GM23338 (cell line): ENCODE measurements around the gene XCL2. TPM values are rescaled to one million over a fixed set of nuclear protein-coding genes. Genes with fewer than 3 reads are reported as not detected.

Experiments
- ATAC-seq: fragments of 200-7000 bp; cut with Tn5 transposase; 3 replicates; pipeline ENCODE4 v1.9.1; 2020
- DNase-seq: peaks from one replicate; pipeline ENCODE4 v3.0.0-alpha.2; 2015; ENCODE audit warnings: low spot score
- H2AFZ ChIP-seq: fragments of 200-600 bp; sonication (generic); 2 replicates; pipeline ENCODE4 v1.8.0; 2016; ENCODE audit warnings: antibody characterized with exemption, mild to moderate bottlenecking, moderate library complexity
- H3F3A ChIP-seq: fragments of 200-600 bp; sonication (generic); replicated peaks from 2 replicates; pipeline ENCODE4 v1.8.0; 2017; ENCODE audit warnings: antibody characterized with exemption, mixed run types, low read depth
- H3K27ac ChIP-seq: fragments of 200-600 bp; sonication (generic); 2 replicates; pipeline ENCODE4 v1.6.1; 2016; ENCODE audit warnings: low read depth
- H3K27me3 ChIP-seq: fragments of 200-600 bp; sonication (generic); 2 replicates; pipeline ENCODE4 v1.8.0; 2016; ENCODE audit warnings: mild to moderate bottlenecking, mixed run types, moderate library complexity; ENCODE audit not compliant: insufficient read depth
- H3K36me3 ChIP-seq: fragments of 200-600 bp; sonication (generic); 2 replicates; pipeline ENCODE4 v1.8.0; 2016; ENCODE audit warnings: mild to moderate bottlenecking; ENCODE audit not compliant: insufficient read depth
- H3K4me1 ChIP-seq: fragments of 200-600 bp; sonication (generic); 2 replicates; pipeline ENCODE4 v1.8.0; 2016; ENCODE audit warnings: mild to moderate bottlenecking, moderate library complexity; ENCODE audit not compliant: insufficient read depth
- H3K4me2 ChIP-seq: fragments of 200-600 bp; sonication (generic); 2 replicates; pipeline ENCODE4 v1.7.1; 2017; ENCODE audit warnings: mixed run types
- H3K4me3 ChIP-seq: fragments of 200-600 bp; sonication (generic); 2 replicates; pipeline ENCODE4 v1.6.1; 2016; ENCODE audit warnings: mixed run types
- H3K79me2 ChIP-seq: fragments of 200-600 bp; sonication (generic); replicated peaks from 2 replicates; pipeline ENCODE4 v1.8.0; 2017; ENCODE audit warnings: mild to moderate bottlenecking; ENCODE audit not compliant: insufficient read depth
- H3K9me2 ChIP-seq: fragments of 200-600 bp; sonication (generic); 2 replicates; pipeline ENCODE4 v1.8.0; 2017; ENCODE audit not compliant: insufficient read depth
- H4K20me1 ChIP-seq: fragments of 200-600 bp; sonication (generic); replicated peaks from 2 replicates; pipeline ENCODE4 v1.8.0; 2017; ENCODE audit warnings: mild to moderate bottlenecking; ENCODE audit not compliant: insufficient read depth
- H3K27ac Mint-ChIP-seq: 2 replicates; pipeline ENCODE4 v1.8.0; 2020; ENCODE audit warnings: inconsistent platforms, mild to moderate bottlenecking, moderate library complexity, mixed read lengths
- H3K27me3 Mint-ChIP-seq: 3 replicates; pipeline ENCODE4 v1.8.0; 2022; ENCODE audit warnings: low read depth, mild to moderate bottlenecking, moderate library complexity, mixed read lengths, inconsistent platforms; ENCODE audit not compliant: insufficient read depth, poor library complexity
- H3K36me3 Mint-ChIP-seq: 3 replicates; pipeline ENCODE4 v1.8.0; 2021; ENCODE audit warnings: low read depth, mild to moderate bottlenecking, inconsistent platforms, moderate library complexity, mixed read lengths
- H3K4me1 Mint-ChIP-seq: 3 replicates; pipeline ENCODE4 v1.8.0; 2020; ENCODE audit warnings: mild to moderate bottlenecking, inconsistent platforms, mixed read lengths
- H3K4me3 Mint-ChIP-seq: 3 replicates; pipeline ENCODE4 v1.8.0; 2021; ENCODE audit warnings: moderate library complexity, mild to moderate bottlenecking, inconsistent platforms, mixed read lengths
- H3K9me3 Mint-ChIP-seq: 3 replicates; pipeline ENCODE4 v1.8.0; 2020; ENCODE audit warnings: moderate library complexity, mild to moderate bottlenecking, inconsistent platforms, mixed read lengths
- EZH2phosphoT487 ChIP-seq: fragments of 200-600 bp; sonication (generic); IDR thresholded peaks from one replicate; pipeline ENCODE4 v1.8.1; 2018; ENCODE audit warnings: antibody characterized with exemption; ENCODE audit not compliant: unreplicated experiment
- JUNB ChIP-seq: IDR thresholded peaks from one replicate; pipeline ENCODE4 v1.6.1; 2016; ENCODE audit warnings: antibody characterized with exemption; ENCODE audit not compliant: unreplicated experiment
- NANOG ChIP-seq: IDR thresholded peaks from 2 replicates; pipeline ENCODE4 v1.6.1; 2016; ENCODE audit warnings: antibody characterized with exemption, borderline replicate concordance
- POLR2AphosphoS5 ChIP-seq: IDR thresholded peaks from 2 replicates; pipeline ENCODE4 v1.6.1; 2016; ENCODE audit warnings: antibody characterized with exemption, low read depth
- STAT1 ChIP-seq: IDR thresholded peaks from one replicate; pipeline ENCODE4 v1.6.1; 2016; ENCODE audit warnings: antibody characterized with exemption; ENCODE audit not compliant: unreplicated experiment
- ZNF331 ChIP-seq: fragments of 250-450 bp; sonication (Bioruptor Pico); IDR thresholded peaks from 2 replicates; pipeline ENCODE4 v1.5.0; 2020; ENCODE audit warnings: low read depth, mild to moderate bottlenecking, moderate library complexity
- ZNF462 ChIP-seq: fragments of 250-450 bp; sonication (Bioruptor Pico); IDR thresholded peaks from 2 replicates; pipeline ENCODE4 v1.5.0; 2020; ENCODE audit warnings: mild to moderate bottlenecking, moderate library complexity
- polyA plus RNA-seq: library from polyadenylated mRNA; unstranded; fragments of >200 nt; fragmentation: Nextera tagmentation; extraction: Ambion mirVana; gene quantifications from 2 replicates; pipeline ENCODE4 v1.2.1, GENCODE V29; 2016
- total RNA-seq: library from RNA; depleted of rRNA; stranded (reverse); fragments of >200 nt; shearing (Covaris generic); gene quantifications from 2 replicates; pipeline ENCODE4 v1.2.3, GENCODE V29; 2014
- TF ChIP-seq, protein P1 (sequence below): IDR thresholded peaks from 2 replicates; pipeline ENCODE4 v1.6.1; 2016; ENCODE audit warnings: antibody characterized with exemption

XCL2 gene
- total and polyA plus RNA-seq, 2 experiments from 2014 or later = not detected

DNA sequence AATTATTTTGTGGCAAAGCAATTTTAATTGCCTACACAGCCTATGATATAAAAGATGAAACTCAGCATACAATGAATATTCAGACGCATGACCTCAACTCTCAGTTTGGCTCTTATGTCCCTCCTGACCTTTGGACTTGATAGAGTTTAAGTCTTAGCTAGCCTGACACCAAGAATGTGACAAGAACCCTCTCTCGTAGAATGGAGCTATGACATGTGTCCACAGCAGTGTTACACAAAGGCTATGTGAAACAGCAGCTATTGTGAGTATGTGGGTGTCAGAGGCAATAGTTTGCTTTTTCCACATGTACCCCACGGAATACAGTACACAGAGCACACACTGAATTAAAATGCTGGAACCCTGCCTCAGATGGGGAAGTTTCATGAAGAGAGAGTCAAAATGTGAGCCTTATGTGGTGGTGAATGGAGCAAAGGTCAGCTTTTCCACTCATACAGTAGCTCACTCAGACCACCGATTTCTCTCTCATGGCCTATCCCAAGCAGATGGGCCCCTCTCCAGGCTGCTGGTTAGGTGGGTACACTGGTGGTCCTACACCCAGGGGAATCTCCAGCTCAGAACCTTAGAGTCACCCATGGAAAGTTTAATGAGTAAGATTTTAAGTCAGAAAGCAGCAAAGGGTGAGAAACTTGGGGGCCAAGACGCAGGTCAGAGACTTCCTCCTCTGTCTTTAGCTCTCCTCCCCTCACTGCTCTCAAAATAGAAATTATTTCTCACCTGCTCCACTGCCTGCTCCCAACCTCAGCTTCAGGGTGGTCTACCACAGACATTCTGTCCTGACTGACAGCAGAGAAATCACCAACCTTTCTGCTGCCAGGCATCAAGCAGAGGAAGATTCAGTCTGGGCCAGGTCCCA is 10.1 kb upstream of the XCL2 start:
- Mint-ChIP-seq H3K4me1 (peaks cover 4% of the 10 kb centered on the region; the same call in 2 of the 3 replicates), H3K27ac (no peak overlapping the region; the same call in 1 of the 2 replicates)
- ATAC-seq = no peak

More for the DNA sequence above, 10.1 kb upstream of the XCL2 start:
- TF ChIP-seq EZH2phosphoT487 (no peak), STAT1 (no peak), POLR2AphosphoS5 (no peak), NANOG (no peak), JUNB (no peak), ZNF462 (CRISPR knock-in tag) (no peak), ZNF331 (no peak)
- TF ChIP-seq, protein P1, sequence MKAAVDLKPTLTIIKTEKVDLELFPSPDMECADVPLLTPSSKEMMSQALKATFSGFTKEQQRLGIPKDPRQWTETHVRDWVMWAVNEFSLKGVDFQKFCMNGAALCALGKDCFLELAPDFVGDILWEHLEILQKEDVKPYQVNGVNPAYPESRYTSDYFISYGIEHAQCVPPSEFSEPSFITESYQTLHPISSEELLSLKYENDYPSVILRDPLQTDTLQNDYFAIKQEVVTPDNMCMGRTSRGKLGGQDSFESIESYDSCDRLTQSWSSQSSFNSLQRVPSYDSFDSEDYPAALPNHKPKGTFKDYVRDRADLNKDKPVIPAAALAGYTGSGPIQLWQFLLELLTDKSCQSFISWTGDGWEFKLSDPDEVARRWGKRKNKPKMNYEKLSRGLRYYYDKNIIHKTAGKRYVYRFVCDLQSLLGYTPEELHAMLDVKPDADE = no peak
- Histone ChIP-seq H3K4me3 (no peak overlapping the region), H3K9me2 (peaks cover 6% of the 10 kb centered on the region), H3K79me2 (no peaks in the 10 kb centered on the region), H3K36me3 (no peaks in the 10 kb centered on the region), H3F3A (no peaks in the 10 kb centered on the region), H3K27ac (no peak overlapping the region), H2AFZ (no peak overlapping the region), H4K20me1 (no peaks in the 10 kb centered on the region), H3K4me1 (no peaks in the 10 kb centered on the region), H3K27me3 (no peaks in the 10 kb centered on the region), H3K4me2 (no peak overlapping the region)
- no peak for DNase-seq
- Mint-ChIP-seq H3K4me3 (no peak overlapping the region), H3K27me3 (no peaks in the 10 kb centered on the region), H3K36me3 (no peaks in the 10 kb centered on the region), H3K9me3 (no peaks in the 10 kb centered on the region)
